LNCaP clone FGC (cell line): ENCODE results near the gene CABP5.

Source experiments
- DNase-seq: peaks from one replicate; pipeline ENCODE4 v3.0.0-alpha.2; 2011; ENCODE audit warnings: low read depth
- H3K4me3 ChIP-seq: 2 replicates; pipeline ENCODE4 v1.5.1; 2011; ENCODE audit warnings: mild to moderate bottlenecking, low read depth, low read length, control low read depth
- TF ChIP-seq, protein P1 (sequence below): IDR thresholded peaks from 2 replicates; pipeline ENCODE4 v1.5.1; 2012; ENCODE audit warnings: mild to moderate bottlenecking; ENCODE audit not compliant: control insufficient read depth, insufficient read depth; ENCODE audit errors: extremely low read depth

The CABP5 gene

GRCh38 chr19:47991191-47991808 lies 52.6 kb downstream of the CABP5 start:
- DNase-seq: no peak
- no peak overlapping the region for H3K4me3 ChIP-seq
- TF ChIP-seq, protein P1, sequence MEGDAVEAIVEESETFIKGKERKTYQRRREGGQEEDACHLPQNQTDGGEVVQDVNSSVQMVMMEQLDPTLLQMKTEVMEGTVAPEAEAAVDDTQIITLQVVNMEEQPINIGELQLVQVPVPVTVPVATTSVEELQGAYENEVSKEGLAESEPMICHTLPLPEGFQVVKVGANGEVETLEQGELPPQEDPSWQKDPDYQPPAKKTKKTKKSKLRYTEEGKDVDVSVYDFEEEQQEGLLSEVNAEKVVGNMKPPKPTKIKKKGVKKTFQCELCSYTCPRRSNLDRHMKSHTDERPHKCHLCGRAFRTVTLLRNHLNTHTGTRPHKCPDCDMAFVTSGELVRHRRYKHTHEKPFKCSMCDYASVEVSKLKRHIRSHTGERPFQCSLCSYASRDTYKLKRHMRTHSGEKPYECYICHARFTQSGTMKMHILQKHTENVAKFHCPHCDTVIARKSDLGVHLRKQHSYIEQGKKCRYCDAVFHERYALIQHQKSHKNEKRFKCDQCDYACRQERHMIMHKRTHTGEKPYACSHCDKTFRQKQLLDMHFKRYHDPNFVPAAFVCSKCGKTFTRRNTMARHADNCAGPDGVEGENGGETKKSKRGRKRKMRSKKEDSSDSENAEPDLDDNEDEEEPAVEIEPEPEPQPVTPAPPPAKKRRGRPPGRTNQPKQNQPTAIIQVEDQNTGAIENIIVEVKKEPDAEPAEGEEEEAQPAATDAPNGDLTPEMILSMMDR: no peak
